WI38 (cell line): ENCODE measurements around the gene ZNF236.

Experiments
- H3K4me3 ChIP-seq: 2 replicates; pipeline ENCODE4 v1.5.1; 2011; ENCODE audit warnings: low read depth, mild to moderate bottlenecking, control low read depth, low read length
- TF ChIP-seq, protein P1 (sequence below): IDR thresholded peaks from 2 replicates; pipeline ENCODE4 v1.5.1; 2012; ENCODE audit warnings: low read depth, mild to moderate bottlenecking, control low read depth, low read length

ZNF236 gene

DNA sequence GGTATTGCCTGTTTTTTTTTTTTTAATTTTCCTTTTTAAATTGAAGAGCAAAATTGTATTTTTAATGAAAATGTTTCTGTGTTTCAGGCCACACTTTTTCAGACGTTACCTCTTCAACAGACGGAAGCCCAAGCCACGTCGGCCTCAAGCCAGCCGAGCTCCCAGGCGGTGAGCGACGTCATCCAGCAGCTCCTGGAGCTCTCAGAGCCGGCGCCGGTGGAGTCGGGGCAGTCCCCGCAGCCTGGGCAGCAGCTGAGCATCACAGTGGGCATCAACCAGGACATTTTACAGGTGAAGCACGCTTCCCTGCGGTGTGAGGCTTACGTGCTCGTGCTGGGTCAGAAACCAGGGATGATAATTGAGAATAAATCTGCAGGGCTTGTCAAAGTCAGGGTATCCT lies 57.7 kb downstream of the ZNF236 start:
- no peak overlapping the region for H3K4me3 ChIP-seq
- TF ChIP-seq, protein P1, sequence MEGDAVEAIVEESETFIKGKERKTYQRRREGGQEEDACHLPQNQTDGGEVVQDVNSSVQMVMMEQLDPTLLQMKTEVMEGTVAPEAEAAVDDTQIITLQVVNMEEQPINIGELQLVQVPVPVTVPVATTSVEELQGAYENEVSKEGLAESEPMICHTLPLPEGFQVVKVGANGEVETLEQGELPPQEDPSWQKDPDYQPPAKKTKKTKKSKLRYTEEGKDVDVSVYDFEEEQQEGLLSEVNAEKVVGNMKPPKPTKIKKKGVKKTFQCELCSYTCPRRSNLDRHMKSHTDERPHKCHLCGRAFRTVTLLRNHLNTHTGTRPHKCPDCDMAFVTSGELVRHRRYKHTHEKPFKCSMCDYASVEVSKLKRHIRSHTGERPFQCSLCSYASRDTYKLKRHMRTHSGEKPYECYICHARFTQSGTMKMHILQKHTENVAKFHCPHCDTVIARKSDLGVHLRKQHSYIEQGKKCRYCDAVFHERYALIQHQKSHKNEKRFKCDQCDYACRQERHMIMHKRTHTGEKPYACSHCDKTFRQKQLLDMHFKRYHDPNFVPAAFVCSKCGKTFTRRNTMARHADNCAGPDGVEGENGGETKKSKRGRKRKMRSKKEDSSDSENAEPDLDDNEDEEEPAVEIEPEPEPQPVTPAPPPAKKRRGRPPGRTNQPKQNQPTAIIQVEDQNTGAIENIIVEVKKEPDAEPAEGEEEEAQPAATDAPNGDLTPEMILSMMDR: no peak

DNA sequence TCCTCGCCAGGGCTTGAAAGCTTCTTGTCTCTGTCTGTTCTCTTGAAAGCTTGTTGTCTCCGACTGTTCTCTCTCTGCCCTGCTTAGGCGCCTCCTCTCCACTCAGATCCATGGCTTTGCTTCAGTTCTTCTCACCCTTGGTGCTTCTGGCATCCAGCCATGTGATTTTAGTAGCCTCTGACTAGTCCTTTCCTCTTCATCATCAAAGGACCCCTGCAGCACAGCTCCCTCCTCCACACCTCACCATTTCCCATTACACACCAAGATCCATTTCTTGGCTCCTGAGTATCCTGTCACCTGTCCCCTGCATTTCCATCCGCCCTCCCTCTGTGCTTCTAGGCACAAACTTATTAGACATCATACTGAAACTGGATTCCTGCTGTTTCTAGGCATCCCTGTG lies 59.4 kb downstream of the ZNF236 start:
- H3K4me3 ChIP-seq: no peak overlapping the region
- TF ChIP-seq, protein P1: no peak

DNA sequence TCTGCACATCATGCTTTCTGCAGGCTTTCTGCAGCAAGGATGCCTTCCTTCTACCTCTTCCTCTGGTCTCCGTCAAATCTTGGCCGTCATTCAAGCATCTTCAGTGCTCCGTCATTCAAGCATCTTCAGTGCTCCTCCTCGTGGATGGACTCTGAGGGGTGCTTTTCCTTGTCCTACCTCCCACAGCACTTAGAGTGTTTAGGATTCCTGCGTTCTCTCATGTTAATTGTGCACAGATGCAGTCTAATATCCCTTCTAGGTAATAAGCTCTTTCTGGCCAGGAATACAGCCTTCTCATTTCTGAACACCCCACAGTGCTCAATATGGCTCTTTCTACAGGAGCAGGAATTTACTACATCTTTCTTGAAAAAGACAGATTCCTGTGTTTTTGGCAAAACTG lies 59.8 kb downstream of the ZNF236 start:
- TF ChIP-seq, protein P1: no peak

DNA sequence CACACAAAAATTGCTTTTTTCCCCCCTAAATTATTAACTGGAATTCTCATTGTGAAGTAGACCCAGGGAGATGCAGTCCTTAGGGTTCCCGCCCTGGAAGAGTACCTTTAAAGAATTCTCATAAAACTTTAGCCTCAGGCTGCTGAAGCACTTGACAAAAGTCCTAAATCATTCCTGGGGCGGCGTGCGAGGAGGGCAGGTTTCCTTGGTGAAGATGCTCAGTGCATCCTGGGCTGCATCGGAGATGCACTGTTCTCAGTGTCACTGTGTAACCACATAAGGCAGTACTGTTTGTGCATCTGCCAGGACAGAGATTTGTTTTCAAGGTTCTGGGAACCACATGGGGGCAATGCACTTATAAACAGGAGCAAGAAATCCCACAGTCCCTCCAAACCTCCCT lies 62.6 kb downstream of the ZNF236 start:
- TF ChIP-seq, protein P1: no peak
- H3K4me3 ChIP-seq: no peak overlapping the region

More for the DNA sequence above, 59.8 kb downstream of the ZNF236 start:
- H3K4me3 ChIP-seq: no peak overlapping the region

DNA sequence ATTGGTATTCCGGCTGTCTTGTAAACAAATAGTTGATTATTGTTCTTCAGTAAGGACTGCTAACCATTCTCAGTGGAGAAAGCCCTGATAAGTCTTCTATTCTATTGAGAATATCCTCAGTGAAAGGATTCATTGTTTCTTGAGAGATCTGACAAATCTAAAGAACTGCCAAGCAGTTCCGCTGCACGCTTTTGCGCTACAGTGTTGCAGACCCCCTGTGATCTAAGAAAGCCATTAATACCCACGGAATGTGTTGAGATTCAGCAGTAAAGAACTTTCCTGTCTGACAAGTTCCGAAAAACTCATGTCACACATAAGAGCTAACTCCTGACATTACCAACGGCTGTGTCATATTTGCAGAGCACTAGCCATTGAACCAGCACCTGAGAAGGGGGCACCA lies 63.8 kb downstream of the ZNF236 start:
- TF ChIP-seq, protein P1: no peak

DNA sequence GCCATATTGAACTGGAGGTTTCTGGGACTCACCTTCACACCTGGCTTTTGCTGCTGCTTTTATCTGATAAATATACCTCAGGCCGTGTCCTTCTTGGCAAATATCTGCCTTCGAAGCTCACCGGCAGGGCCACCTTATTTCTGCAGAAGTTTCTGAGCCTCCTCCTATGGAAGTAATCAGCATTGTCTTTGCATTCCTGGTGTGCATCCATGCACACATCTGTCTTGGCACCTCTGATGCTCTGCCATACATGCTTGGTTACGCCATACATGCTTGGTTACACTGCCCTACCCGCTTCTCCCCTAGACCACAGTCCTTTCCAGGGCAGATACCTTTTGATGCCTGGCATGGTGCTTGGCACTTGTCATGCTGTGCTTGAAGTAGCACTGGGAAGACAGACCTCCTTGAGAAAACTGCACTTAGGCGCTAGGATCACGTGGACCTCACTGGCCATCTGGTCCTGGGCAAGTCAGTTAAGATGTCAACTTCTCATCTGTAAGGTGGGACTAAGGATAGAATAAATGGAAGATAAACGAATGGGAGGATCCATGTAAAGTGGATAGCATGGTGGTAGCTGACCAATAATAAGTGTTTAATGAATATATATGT lies 66.8 kb downstream of the ZNF236 start:
- TF ChIP-seq, protein P1: no peak
- no peak overlapping the region for H3K4me3 ChIP-seq

More for the DNA sequence above, 63.8 kb downstream of the ZNF236 start:
- H3K4me3 ChIP-seq: no peak overlapping the region

DNA sequence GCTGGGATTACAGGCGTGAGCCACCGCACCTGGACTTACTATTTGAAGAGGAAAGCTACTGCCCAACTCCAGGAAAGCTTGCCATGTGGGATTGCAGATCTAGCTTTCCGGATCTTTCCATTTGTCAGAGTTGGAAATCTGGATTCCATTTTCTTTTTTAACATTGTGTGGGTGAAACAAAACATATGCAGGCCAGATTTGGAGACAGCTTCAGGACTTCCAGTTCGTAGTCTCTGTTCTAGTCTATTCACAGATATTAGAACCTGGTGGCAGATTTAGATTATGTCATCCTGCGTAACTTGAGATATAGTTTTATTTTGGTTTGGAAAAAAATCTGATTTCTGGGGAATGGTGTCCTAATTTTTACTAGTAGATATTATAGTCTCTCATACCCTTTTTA lies 70.5 kb downstream of the ZNF236 start:
- TF ChIP-seq, protein P1: no peak
- no peak overlapping the region for H3K4me3 ChIP-seq
